HepG2 (cell line): ENCODE results near the gene THOC6. TPM values are rescaled to one million over a fixed set of nuclear protein-coding genes. Genes with fewer than 3 reads are reported as not detected.

Experiments
- CCDC6 ChIP-seq: sonication (generic); formaldehyde crosslinking; IDR thresholded peaks from 2 replicates; pipeline ENCODE4 v1.8.1; 2022; ENCODE audit warnings: mild to moderate bottlenecking, missing genetic modification reagents, moderate library complexity
- CERS6 ChIP-seq: sonication (generic); formaldehyde crosslinking; IDR thresholded peaks from 2 replicates; pipeline ENCODE4 v1.5.0; 2020; ENCODE audit warnings: missing genetic modification reagents
- FIP1L1 ChIP-seq: fragments of 200-400 bp; formaldehyde crosslinking; IDR thresholded peaks from 2 replicates; pipeline ENCODE4 v1.6.1; 2018; ENCODE audit warnings: low read depth, mild to moderate bottlenecking, low read length, moderate library complexity, borderline replicate concordance; ENCODE audit not compliant: insufficient read depth
- FOSL2 ChIP-seq: sonication (generic); formaldehyde crosslinking; IDR thresholded peaks from 2 replicates; pipeline ENCODE4 v1.4.0; 2020; ENCODE audit warnings: missing genetic modification reagents
- FOXA1 ChIP-seq, 2 experiments: fragments of 450-650 bp in 1 of 2; sonication (generic) in 1 of 2; formaldehyde crosslinking in 1 of 2; IDR thresholded peaks; 2 replicates each; pipeline versions ENCODE4 v1.4.0 to v1.6.1; 2016 to 2020; ENCODE audit warnings: missing genetic modification reagents in 1 of 2
- HDAC1 ChIP-seq: sonication (generic); formaldehyde crosslinking; IDR thresholded peaks from 2 replicates; pipeline ENCODE4 v1.5.1; 2020; ENCODE audit warnings: mild to moderate bottlenecking, missing genetic modification reagents
- HMG20B ChIP-seq: conservative IDR thresholded peaks from 2 replicates; pipeline ENCODE4 v1.6.1; 2016; ENCODE audit warnings: missing genetic modification reagents, missing compliant biosample characterization
- KDM5B ChIP-seq: sonication (generic); formaldehyde crosslinking; IDR thresholded peaks from 2 replicates; pipeline ENCODE4 v1.4.0; 2020; ENCODE audit warnings: missing genetic modification reagents, mild to moderate bottlenecking, borderline replicate concordance
- PHF20 ChIP-seq: sonication (generic); formaldehyde crosslinking; IDR thresholded peaks from 2 replicates; pipeline ENCODE4 v1.5.0; 2020; ENCODE audit warnings: mild to moderate bottlenecking, missing genetic modification reagents
- RORA ChIP-seq: sonication (generic); formaldehyde crosslinking; IDR thresholded peaks from 2 replicates; pipeline ENCODE4 v1.5.0; 2020; ENCODE audit warnings: mild to moderate bottlenecking, missing genetic modification reagents, moderate library complexity
- SPEN ChIP-seq: sonication (generic); formaldehyde crosslinking; IDR thresholded peaks from 2 replicates; pipeline ENCODE4 v1.5.1; 2020; ENCODE audit warnings: low read depth, mild to moderate bottlenecking, missing genetic modification reagents
- ZNF331 ChIP-seq: sonication (generic); formaldehyde crosslinking; IDR thresholded peaks from 2 replicates; pipeline ENCODE4 v1.4.0; 2020; ENCODE audit warnings: missing genetic modification reagents
- ZNF44 ChIP-seq: sonication (generic); formaldehyde crosslinking; IDR thresholded peaks from 2 replicates; pipeline ENCODE4 v1.5.1; 2020; ENCODE audit warnings: mild to moderate bottlenecking, missing genetic modification reagents
- ZNF547 ChIP-seq: sonication (generic); formaldehyde crosslinking; IDR thresholded peaks from 2 replicates; pipeline ENCODE4 v1.5.1; 2020; ENCODE audit warnings: mild to moderate bottlenecking, missing genetic modification reagents
- ZNF616 ChIP-seq: sonication (generic); formaldehyde crosslinking; IDR thresholded peaks from 2 replicates; pipeline ENCODE4 v1.5.0; 2020; ENCODE audit warnings: low read depth, mild to moderate bottlenecking, missing genetic modification reagents
- ZNF691 ChIP-seq: sonication (generic); formaldehyde crosslinking; IDR thresholded peaks from 2 replicates; pipeline ENCODE4 v1.4.0; 2020; ENCODE audit warnings: missing genetic modification reagents, low read depth, mild to moderate bottlenecking, borderline replicate concordance
- ZSCAN25 ChIP-seq: sonication (generic); formaldehyde crosslinking; IDR thresholded peaks from 2 replicates; pipeline ENCODE4 v1.8.0; 2022; ENCODE audit warnings: mild to moderate bottlenecking, missing genetic modification reagents
- polyA plus RNA-seq, 8 experiments: library from polyadenylated mRNA; depleted of rRNA in 3 of 8; stranded (reverse) in 7 of 8; unstranded in 1 of 8; fragments of >200 nt; fragmentation: Illumina TruSeq in 4 of 8; extraction: Trizol in 4 of 8; gene quantifications; 2 replicates each; pipeline versions ENCODE4 v1.2.1 to v1.2.3, GENCODE V29; 2011 to 2016; ENCODE audit warnings: low read depth in 4 of 8, missing spikeins in 1 of 8, mixed read lengths in 1 of 8; ENCODE audit not compliant: insufficient read depth in 1 of 8
- total RNA-seq, 5 experiments: library from RNA; depleted of rRNA; stranded (reverse); fragments of >200 nt; fragmentation: Illumina TruSeq; extraction: Trizol; gene quantifications; 2 replicates each; pipeline ENCODE4 v1.2.3, GENCODE V29; 2016; ENCODE audit warnings: low read depth in 1 of 5
- TF ChIP-seq, protein P1 (sequence below): sonication (generic); formaldehyde crosslinking; IDR thresholded peaks from 2 replicates; pipeline ENCODE4 v1.5.1; 2020; ENCODE audit warnings: mild to moderate bottlenecking, missing genetic modification reagents, borderline replicate concordance
- TF ChIP-seq, protein P2 (sequence below): conservative IDR thresholded peaks from 2 replicates; pipeline ENCODE4 v1.6.1; 2018; ENCODE audit warnings: missing genetic modification reagents
- TF ChIP-seq, protein P3 (sequence below): IDR thresholded peaks from 2 replicates; pipeline ENCODE4 v1.6.1; 2012; ENCODE audit warnings: inconsistent platforms

Gene THOC6
- total and polyA plus RNA-seq, 2 of the 13 experiments (the other 11 are each of a cell fraction or from before 2014, with no cell fraction given): 32.1 to 37.0 TPM

- no peak for TF ChIP-seq SPEN (CRISPR knock-in tag)
- TF ChIP-seq CCDC6: 0 out of 2 replicates have a peak, but pooled peaks have one; percentile 38
- no peak for TF ChIP-seq ZNF44
- TF ChIP-seq CERS6 (CRISPR knock-in tag): no peak
- TF ChIP-seq ZNF331: peak; percentile 54; the same call in 1 of the 2 replicates
- 0 out of 2 replicates have a peak, but pooled peaks have one; percentile 26 for TF ChIP-seq ZNF547 (CRISPR knock-in tag)
- TF ChIP-seq HDAC1 (CRISPR knock-in tag): 0 out of 2 replicates have a peak, but pooled peaks have one; percentile 30
- TF ChIP-seq RORA (CRISPR knock-in tag): no peak
- peak; percentile 32; the same call in 1 of the 2 replicates for TF ChIP-seq KDM5B
- TF ChIP-seq, protein P1, sequence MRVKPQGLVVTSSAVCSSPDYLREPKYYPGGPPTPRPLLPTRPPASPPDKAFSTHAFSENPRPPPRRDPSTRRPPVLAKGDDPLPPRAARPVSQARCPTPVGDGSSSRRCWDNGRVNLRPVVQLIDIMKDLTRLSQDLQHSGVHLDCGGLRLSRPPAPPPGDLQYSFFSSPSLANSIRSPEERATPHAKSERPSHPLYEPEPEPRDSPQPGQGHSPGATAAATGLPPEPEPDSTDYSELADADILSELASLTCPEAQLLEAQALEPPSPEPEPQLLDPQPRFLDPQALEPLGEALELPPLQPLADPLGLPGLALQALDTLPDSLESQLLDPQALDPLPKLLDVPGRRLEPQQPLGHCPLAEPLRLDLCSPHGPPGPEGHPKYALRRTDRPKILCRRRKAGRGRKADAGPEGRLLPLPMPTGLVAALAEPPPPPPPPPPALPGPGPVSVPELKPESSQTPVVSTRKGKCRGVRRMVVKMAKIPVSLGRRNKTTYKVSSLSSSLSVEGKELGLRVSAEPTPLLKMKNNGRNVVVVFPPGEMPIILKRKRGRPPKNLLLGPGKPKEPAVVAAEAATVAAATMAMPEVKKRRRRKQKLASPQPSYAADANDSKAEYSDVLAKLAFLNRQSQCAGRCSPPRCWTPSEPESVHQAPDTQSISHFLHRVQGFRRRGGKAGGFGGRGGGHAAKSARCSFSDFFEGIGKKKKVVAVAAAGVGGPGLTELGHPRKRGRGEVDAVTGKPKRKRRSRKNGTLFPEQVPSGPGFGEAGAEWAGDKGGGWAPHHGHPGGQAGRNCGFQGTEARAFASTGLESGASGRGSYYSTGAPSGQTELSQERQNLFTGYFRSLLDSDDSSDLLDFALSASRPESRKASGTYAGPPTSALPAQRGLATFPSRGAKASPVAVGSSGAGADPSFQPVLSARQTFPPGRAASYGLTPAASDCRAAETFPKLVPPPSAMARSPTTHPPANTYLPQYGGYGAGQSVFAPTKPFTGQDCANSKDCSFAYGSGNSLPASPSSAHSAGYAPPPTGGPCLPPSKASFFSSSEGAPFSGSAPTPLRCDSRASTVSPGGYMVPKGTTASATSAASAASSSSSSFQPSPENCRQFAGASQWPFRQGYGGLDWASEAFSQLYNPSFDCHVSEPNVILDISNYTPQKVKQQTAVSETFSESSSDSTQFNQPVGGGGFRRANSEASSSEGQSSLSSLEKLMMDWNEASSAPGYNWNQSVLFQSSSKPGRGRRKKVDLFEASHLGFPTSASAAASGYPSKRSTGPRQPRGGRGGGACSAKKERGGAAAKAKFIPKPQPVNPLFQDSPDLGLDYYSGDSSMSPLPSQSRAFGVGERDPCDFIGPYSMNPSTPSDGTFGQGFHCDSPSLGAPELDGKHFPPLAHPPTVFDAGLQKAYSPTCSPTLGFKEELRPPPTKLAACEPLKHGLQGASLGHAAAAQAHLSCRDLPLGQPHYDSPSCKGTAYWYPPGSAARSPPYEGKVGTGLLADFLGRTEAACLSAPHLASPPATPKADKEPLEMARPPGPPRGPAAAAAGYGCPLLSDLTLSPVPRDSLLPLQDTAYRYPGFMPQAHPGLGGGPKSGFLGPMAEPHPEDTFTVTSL: no peak
- TF ChIP-seq FOXA1 (IDR thresholded peaks at IDR 0.05): no peak
- no peak for TF ChIP-seq FOXA1 (CRISPR knock-in tag; IDR thresholded peaks at IDR 0.05)
- TF ChIP-seq, protein P2, sequence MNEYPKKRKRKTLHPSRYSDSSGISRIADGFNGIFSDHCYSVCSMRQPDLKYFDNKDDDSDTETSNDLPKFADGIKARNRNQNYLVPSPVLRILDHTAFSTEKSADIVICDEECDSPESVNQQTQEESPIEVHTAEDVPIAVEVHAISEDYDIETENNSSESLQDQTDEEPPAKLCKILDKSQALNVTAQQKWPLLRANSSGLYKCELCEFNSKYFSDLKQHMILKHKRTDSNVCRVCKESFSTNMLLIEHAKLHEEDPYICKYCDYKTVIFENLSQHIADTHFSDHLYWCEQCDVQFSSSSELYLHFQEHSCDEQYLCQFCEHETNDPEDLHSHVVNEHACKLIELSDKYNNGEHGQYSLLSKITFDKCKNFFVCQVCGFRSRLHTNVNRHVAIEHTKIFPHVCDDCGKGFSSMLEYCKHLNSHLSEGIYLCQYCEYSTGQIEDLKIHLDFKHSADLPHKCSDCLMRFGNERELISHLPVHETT (CRISPR knock-in tag): no peak
- TF ChIP-seq ZSCAN25: no peak
- peak; percentile 23; the same call in 1 of the 2 replicates for TF ChIP-seq FOSL2 (CRISPR knock-in tag)
- no peak for TF ChIP-seq FIP1L1
- TF ChIP-seq ZNF616 (CRISPR knock-in tag): no peak
- TF ChIP-seq PHF20 (CRISPR knock-in tag): no peak
- no peak for TF ChIP-seq HMG20B (CRISPR knock-in tag)
- TF ChIP-seq, protein P3, sequence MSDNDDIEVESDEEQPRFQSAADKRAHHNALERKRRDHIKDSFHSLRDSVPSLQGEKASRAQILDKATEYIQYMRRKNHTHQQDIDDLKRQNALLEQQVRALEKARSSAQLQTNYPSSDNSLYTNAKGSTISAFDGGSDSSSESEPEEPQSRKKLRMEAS: peak; percentile 57; the same call in 1 of the 2 replicates
- 0 out of 2 replicates have a peak, but pooled peaks have one; percentile 53 for TF ChIP-seq ZNF691 (CRISPR knock-in tag)
These were observed 40.1 kb upstream of the THOC6 start (continued) for GRCh38 chr16:2983706-2984136.
